ENCODE data around the gene AFAP1. TPM values are rescaled to one million over a fixed set of nuclear protein-coding genes. Genes with fewer than 3 reads are reported as not detected.

The AFAP1 gene
- total RNA-seq, 1 donor from 2014 or later: 28.7 TPM

DNA sequence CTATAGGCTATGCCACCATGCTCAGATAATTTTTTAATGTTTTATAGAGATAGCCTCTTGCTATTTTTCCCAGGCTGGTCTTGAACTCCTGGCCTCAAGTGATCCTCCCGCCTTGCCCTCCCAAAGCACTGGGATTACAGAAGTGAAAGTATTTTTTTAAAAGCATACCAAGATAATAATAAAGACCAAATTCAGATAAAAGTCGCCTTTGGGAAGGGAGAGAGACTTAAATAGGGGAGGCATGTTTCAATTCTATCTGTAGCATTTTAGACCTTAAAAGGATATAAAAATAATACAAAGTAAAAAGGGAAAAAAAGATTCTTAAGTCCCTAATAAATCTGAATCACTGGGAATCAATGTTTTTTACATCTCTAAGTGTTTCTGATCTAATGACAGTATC lies 108.9 kb downstream of the AFAP1 start:
- intact Hi-C loops (cut with DNase I): no loop called here
- DNase-seq (no peak), ATAC-seq (no peak)
- no peaks in the 10 kb centered on the region for H3K27me3 ChIP-seq
- H3K4me1 ChIP-seq: peaks cover 31% of the 10 kb centered on the region
- H3K27ac ChIP-seq: peak overlapping the region; percentile 53
- H3K9me3 ChIP-seq: no peaks in the 10 kb centered on the region
- H3K36me3 ChIP-seq: no peaks in the 10 kb centered on the region
- H3K4me3 ChIP-seq: no peak overlapping the region
- TF ChIP-seq, protein P1, sequence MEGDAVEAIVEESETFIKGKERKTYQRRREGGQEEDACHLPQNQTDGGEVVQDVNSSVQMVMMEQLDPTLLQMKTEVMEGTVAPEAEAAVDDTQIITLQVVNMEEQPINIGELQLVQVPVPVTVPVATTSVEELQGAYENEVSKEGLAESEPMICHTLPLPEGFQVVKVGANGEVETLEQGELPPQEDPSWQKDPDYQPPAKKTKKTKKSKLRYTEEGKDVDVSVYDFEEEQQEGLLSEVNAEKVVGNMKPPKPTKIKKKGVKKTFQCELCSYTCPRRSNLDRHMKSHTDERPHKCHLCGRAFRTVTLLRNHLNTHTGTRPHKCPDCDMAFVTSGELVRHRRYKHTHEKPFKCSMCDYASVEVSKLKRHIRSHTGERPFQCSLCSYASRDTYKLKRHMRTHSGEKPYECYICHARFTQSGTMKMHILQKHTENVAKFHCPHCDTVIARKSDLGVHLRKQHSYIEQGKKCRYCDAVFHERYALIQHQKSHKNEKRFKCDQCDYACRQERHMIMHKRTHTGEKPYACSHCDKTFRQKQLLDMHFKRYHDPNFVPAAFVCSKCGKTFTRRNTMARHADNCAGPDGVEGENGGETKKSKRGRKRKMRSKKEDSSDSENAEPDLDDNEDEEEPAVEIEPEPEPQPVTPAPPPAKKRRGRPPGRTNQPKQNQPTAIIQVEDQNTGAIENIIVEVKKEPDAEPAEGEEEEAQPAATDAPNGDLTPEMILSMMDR (IDR thresholded peaks at IDR 0.05): no peak

DNA sequence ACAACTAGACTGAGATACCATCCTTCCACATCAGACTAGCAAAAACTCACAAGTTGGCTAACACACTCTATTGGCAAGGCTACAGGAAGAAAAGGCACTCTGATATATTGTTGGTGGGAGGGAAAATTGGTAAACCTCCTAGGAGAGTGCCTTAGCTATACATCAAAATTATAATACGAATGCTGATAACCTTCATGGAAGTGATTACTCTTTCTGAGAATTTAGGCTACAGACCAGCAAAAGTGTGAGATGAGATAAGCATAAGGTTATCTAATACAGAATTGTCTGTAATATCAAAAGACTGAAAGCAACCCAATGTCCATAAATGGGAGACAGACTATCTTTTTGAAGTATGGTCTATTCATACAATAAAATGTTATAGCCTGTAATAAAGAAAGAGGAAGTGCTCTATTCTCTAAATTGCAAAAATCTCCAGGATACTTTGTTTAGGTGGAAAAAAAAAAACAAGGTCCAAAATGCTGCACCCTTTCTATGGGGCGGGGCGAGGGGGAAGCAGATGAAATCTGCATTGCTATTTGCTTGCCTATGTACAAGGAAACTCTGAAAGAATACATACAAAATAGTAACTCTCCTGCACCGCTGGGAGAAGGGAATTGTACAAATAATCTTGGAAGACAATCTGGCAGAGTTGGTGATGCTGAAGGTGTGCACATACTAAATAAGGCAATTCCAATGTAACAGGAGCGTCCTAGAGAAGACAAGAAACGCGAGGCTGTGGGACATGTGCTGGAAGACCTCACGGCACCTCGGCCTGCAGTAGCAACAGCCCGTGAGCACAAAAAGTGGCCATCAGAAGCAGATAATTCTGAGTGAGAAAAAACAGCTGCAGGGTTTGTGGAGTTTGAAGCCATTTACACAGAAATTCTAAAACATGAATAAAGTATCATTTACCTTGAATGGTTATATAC lies 109.7 kb downstream of the AFAP1 start:
- ATAC-seq: no peak
- Histone ChIP-seq H3K27ac (peak overlapping the region; percentile 53), H3K36me3 (no peaks in the 10 kb centered on the region), H3K27me3 (no peaks in the 10 kb centered on the region), H3K4me3 (no peak overlapping the region), H3K4me1 (peaks cover 31% of the 10 kb centered on the region), H3K9me3 (no peaks in the 10 kb centered on the region)
- no peak for DNase-seq
- TF ChIP-seq, protein P1 (IDR thresholded peaks at IDR 0.05): no peak
- intact Hi-C loops (cut with DNase I): no loop called here

DNA sequence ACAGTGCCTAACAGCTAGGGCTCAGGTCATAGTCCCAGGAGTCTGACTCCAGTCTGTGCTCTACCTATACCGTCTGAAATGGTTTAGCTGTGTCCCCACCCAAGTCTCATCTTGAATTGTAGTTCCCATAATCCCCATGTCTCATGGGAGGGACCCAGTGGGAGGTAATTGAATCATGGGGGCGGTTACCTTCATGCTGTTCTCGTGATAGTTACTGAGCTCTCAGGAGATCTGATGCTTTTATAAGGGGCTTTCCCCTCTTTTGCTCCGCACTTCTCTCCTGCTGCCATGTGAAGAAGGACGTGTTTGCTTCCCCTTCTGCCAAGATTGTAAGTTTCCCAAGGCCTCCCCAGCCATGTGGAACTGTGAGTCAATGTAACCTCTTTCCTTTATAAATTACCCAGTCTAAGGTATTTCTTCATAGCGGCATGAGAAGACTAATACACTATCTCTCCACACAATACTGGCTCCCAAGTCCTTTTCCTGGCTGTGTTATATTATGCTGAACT lies 110.8 kb downstream of the AFAP1 start:
- H3K4me1 ChIP-seq: peaks cover 38% of the 10 kb centered on the region
- peak overlapping the region; percentile 73 for H3K27ac ChIP-seq
- no peak overlapping the region for H3K4me3 ChIP-seq
- no peaks in the 10 kb centered on the region for H3K36me3 ChIP-seq
- H3K9me3 ChIP-seq: no peaks in the 10 kb centered on the region
- TF ChIP-seq, protein P1 (IDR thresholded peaks at IDR 0.05): no peak
- H3K27me3 ChIP-seq: no peaks in the 10 kb centered on the region
- intact Hi-C loops (cut with DNase I): no loop called here
- ATAC-seq (no peak), DNase-seq (no peak)

DNA sequence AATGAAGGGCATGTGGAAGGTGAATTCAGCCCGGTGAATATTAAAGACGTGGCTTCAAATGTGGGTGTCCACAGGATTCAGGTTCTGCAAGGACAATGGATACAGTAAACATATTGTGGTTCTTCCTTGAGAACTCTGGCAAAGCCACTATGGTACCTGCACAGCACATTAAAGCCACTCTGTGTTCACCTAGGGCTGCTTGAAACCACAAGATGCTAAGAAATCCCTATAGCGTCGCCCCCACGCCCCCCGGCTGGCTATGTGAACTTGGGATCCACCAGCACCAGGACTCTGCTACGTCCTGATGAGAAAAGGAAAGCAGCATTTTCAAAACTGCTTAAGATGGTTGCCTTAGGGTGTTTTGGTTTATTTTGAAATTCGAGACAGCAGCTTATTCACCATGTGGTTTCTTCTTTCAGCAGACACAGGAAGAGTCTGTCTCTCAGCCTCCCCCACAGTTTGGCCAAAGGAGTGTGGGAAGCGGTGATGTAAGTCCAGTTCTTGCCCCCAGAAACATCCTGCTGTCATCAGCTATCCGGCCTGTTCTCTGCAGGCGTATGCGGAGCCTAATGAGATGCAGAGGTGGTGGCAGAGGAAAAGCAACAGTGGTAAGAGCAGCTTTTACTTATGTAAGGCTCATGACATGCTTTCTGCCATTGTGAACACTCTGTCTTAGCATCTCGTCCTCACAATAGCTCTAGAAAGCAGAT lies 111.5 kb downstream of the AFAP1 start:
- H3K27me3 ChIP-seq: no peaks in the 10 kb centered on the region
- peaks cover 44% of the 10 kb centered on the region for H3K4me1 ChIP-seq
- no peaks in the 10 kb centered on the region for H3K36me3 ChIP-seq
- H3K4me3 ChIP-seq: no peak overlapping the region
- ATAC-seq: peak; percentile 92
- no peak for DNase-seq
- intact Hi-C loops (cut with DNase I): no loop called here
- peak overlapping the region; percentile 73 for H3K27ac ChIP-seq
- H3K9me3 ChIP-seq: no peaks in the 10 kb centered on the region
- TF ChIP-seq, protein P1 (IDR thresholded peaks at IDR 0.05): no peak

DNA sequence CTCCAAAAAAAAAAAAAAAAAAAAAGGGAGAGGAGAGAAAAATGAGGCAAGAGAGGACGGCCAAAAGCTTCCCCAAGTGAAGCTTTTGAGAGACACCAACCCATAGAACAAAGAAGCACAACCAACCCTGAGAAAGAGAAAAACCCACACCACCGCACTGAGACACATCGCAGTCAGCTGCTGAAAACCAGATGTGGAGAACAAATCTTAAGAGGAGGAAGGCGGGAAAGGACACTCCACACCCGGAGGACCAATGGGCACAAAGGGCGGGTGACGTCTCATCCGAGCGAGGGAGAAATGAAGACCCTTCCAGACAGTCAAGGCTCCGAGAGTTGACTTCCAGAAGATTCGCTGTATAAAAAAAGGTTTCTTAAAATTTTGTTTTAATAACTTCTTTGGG lies 112.1 kb downstream of the AFAP1 start:
- Histone ChIP-seq H3K9me3 (no peaks in the 10 kb centered on the region), H3K4me1 (peaks cover 47% of the 10 kb centered on the region), H3K4me3 (no peak overlapping the region), H3K36me3 (no peaks in the 10 kb centered on the region), H3K27ac (peak overlapping the region; percentile 73), H3K27me3 (no peaks in the 10 kb centered on the region)
- ATAC-seq (no peak), DNase-seq (no peak)
- intact Hi-C loops (cut with DNase I): no loop called here
- TF ChIP-seq, protein P1 (IDR thresholded peaks at IDR 0.05): no peak
